Gastrocnemius medialis (tissue), 4 donors: Measurements from ENCODE around the gene DGKH.

ENCODE experiments used
- POLR2A ChIP-seq, 2 donors: fragments of 450-650 bp; IDR thresholded peaks; one replicate each; pipeline ENCODE4 v1.6.1; 2017; ENCODE audit warnings: antibody characterized with exemption in 2 of 2, mild to moderate bottlenecking in 2 of 2, moderate library complexity in 2 of 2
- TF ChIP-seq, protein P1 (sequence below), 5 experiments: fragments of 450-650 bp in 3 of 5; fragments of 200-600 bp in 2 of 5; sonication (generic) in 2 of 5; IDR thresholded peaks in 4 of 5; conservative IDR thresholded peaks in 1 of 5; 1 replicate in 4 of 5; 2 replicates in 1 of 5; pipeline ENCODE4 v1.5.1; 2016 to 2019; ENCODE audit warnings: antibody characterized with exemption in 5 of 5, mild to moderate bottlenecking in 3 of 5, moderate library complexity in 3 of 5

DNA sequence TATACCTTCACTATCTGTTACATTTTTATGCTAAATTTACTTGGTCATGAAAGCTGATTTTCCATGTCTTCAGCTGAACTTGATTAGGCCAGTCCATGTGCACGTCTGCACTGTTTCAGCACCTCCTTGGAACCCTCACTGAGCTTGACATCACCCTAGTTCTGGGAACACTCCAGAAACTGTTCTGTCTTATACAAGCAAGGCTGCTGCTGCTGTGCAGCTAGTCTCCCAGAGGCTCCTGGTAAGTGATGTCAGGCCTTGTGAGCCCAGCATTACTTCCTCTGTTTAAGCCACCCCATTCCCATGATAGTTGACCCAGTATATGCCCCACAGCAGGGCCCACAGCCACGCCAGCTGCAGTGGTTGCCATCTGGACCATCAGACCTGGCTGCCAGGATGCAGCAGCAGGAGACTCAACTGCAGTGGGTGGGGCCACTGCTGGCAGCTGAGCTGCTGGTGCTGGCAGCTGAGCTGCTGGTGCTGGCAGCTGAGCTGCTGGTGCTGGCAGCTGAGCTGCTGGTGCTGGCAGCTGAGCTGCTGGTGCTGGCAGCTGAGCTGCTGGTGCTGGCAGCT lies 133.0 kb downstream of the DGKH start:
- TF ChIP-seq, protein P1, sequence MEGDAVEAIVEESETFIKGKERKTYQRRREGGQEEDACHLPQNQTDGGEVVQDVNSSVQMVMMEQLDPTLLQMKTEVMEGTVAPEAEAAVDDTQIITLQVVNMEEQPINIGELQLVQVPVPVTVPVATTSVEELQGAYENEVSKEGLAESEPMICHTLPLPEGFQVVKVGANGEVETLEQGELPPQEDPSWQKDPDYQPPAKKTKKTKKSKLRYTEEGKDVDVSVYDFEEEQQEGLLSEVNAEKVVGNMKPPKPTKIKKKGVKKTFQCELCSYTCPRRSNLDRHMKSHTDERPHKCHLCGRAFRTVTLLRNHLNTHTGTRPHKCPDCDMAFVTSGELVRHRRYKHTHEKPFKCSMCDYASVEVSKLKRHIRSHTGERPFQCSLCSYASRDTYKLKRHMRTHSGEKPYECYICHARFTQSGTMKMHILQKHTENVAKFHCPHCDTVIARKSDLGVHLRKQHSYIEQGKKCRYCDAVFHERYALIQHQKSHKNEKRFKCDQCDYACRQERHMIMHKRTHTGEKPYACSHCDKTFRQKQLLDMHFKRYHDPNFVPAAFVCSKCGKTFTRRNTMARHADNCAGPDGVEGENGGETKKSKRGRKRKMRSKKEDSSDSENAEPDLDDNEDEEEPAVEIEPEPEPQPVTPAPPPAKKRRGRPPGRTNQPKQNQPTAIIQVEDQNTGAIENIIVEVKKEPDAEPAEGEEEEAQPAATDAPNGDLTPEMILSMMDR (IDR thresholded peaks at IDR 0.05 in 4 of 5, conservative IDR thresholded peaks at IDR 0.05 in 1 of 5) = no peak
- no peak for TF ChIP-seq POLR2A (IDR thresholded peaks at IDR 0.05)
